ENCODE data around the gene SH2D6. TPM values are rescaled to one million over a fixed set of nuclear protein-coding genes. Genes with fewer than 3 reads are reported as not detected.
A peak's percentile ranks its signal among the peaks of the same experiment; 100 is the strongest.

SH2D6 gene
- total and polyA plus RNA-seq, 10 donors: 0.20 to 0.94 TPM; not detected in 8

DNA sequence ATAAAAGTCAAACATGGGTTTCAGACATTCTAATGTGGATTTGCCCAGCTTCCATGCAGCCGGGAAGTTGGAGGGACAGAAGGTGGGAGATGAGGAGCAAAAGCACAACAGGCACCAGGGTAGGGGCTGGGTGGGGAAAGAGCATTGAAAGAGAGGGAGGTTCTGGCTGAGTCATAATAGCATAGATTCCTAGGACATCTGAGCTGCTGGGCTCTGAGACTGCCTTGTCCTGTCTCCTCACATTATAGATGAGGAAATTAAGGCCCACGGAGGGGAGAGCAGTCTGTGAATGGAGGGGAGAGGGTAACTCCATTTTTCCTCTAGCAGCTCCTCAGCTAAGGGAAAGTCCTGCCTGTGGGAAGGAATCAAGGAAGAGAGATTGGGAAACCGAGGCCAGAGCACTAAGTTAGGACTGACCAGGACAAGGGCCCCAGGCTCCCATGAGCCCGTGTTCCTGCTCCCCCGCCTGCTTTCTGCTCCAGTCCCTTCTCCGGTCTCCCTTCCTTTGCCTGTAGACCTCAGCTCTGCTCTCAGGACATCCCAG lies 26.2 kb downstream of the SH2D6 start:
- peaks cover 0 to 13% (median 2%) of the 10 kb centered on the region in 6 donors for H3K4me1 ChIP-seq
- WGBS, 5 donors: 81 to 94% (median 91%) methylated on average over 6 of the region's 6 CpGs
- H3K27me3 ChIP-seq (replicated peaks in 1 of 7): no peaks in the 10 kb centered on the region
- H3K4me3 ChIP-seq: no peak overlapping the region
- H3K9me3 ChIP-seq: no peaks in the 10 kb centered on the region
- TF ChIP-seq POLR2A (IDR thresholded peaks at IDR 0.05): no peak
- TF ChIP-seq, protein P1, sequence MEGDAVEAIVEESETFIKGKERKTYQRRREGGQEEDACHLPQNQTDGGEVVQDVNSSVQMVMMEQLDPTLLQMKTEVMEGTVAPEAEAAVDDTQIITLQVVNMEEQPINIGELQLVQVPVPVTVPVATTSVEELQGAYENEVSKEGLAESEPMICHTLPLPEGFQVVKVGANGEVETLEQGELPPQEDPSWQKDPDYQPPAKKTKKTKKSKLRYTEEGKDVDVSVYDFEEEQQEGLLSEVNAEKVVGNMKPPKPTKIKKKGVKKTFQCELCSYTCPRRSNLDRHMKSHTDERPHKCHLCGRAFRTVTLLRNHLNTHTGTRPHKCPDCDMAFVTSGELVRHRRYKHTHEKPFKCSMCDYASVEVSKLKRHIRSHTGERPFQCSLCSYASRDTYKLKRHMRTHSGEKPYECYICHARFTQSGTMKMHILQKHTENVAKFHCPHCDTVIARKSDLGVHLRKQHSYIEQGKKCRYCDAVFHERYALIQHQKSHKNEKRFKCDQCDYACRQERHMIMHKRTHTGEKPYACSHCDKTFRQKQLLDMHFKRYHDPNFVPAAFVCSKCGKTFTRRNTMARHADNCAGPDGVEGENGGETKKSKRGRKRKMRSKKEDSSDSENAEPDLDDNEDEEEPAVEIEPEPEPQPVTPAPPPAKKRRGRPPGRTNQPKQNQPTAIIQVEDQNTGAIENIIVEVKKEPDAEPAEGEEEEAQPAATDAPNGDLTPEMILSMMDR (IDR thresholded peaks at IDR 0.05 in 8 of 11, conservative IDR thresholded peaks at IDR 0.05 in 3 of 11): no peak
- no peak for TF ChIP-seq POLR2AphosphoS5 (IDR thresholded peaks at IDR 0.05)
- intact Hi-C loops (cut with DNase I; ENCODE audit: low total_unique reads): no loop called here
- DNase-seq: no peak
- H3K36me3 ChIP-seq: no peaks in the 10 kb centered on the region
- H3K27ac ChIP-seq: no peak overlapping the region

GRCh38 chr2:85445316-85446295 lies 27.1 kb downstream of the SH2D6 start:
- H3K27me3 ChIP-seq (replicated peaks in 1 of 7): no peaks in the 10 kb centered on the region
- no peak overlapping the region for H3K4me3 ChIP-seq
- WGBS, 5 donors: 83 to 97% (median 92%) methylated on average over 5 of the region's 5 CpGs
- TF ChIP-seq POLR2AphosphoS5 (IDR thresholded peaks at IDR 0.05): peak in 1 of 3 donors; percentile 23
- TF ChIP-seq POLR2A (IDR thresholded peaks at IDR 0.05): no peak
- TF ChIP-seq, protein P1 (IDR thresholded peaks at IDR 0.05 in 8 of 11, conservative IDR thresholded peaks at IDR 0.05 in 3 of 11): no peak
- H3K36me3 ChIP-seq: no peaks in the 10 kb centered on the region
- H3K27ac ChIP-seq: peak overlapping the region in 2 of 8 donors; percentile 48 to 51
- peaks cover 0 to 13% (median 0%) of the 10 kb centered on the region in 6 donors for H3K4me1 ChIP-seq
- DNase-seq: no peak
- intact Hi-C loops (cut with DNase I; ENCODE audit: low total_unique reads): no loop called here
- no peaks in the 10 kb centered on the region for H3K9me3 ChIP-seq

DNA sequence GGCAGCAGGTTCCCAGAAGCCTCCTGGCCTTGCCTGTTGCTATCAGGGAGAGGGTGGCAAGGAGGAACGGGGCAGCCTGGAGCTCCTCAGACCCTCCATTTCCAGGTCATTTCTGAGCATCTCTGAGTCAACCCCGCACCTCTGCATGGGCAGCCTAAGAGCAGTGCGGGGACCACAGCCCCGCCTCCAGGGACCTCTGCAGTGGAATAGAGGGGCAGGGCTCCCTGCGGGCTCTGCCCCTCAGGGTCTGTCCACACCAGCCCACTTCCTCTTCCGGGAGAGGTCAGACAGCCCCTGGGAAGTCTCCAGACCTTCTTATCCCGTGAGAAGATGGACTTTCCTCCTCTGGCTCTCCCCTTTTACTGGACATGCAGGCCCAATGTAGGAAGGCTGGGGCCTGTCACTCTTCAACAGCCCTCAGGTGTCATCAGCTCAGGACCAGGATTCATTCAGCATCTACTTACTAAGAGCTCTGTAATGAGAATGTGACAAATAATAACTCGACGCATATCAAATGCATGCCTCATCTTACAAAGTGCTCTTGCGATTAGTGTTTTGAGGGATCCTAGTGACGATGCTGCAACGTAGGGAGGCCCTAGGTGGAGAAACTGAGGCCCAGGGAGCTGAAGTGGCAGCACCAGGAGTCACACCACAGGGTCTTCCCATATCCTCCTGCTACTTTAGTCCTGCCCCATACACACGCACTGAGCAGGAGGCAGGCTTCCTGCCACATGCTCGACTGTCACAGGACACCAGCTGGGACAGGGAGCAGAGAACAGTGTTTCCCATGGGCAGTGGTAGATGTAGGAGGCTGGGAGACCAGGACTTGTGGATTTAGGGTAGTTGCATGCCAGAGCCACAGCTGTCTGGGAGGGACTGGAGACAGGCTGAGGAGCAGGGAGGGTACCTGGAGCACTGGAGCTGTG lies 28.0 kb downstream of the SH2D6 start:
- Histone ChIP-seq H3K36me3 (no peaks in the 10 kb centered on the region), H3K4me1 (peaks cover 0 to 11% (median 0%) of the 10 kb centered on the region in 6 donors), H3K9me3 (no peaks in the 10 kb centered on the region), H3K27ac (peak overlapping the region in 2 of 8 donors; percentile 48 to 51), H3K4me3 (no peak overlapping the region), H3K27me3 (replicated peaks in 1 of 7) (no peaks in the 10 kb centered on the region)
- whole genome bisulfite sequencing, 5 donors: 61 to 84% (median 75%) methylated on average over 10 to 14 of the region's 14 CpGs
- intact Hi-C loops (cut with DNase I; ENCODE audit: low total_unique reads): no loop called here
- DNase-seq: no peak
- no peak for TF ChIP-seq POLR2A (IDR thresholded peaks at IDR 0.05)
- TF ChIP-seq, protein P1 (IDR thresholded peaks at IDR 0.05 in 8 of 11, conservative IDR thresholded peaks at IDR 0.05 in 3 of 11): no peak
- no peak for TF ChIP-seq POLR2AphosphoS5 (IDR thresholded peaks at IDR 0.05)
